Upper lobe of left lung (tissue), 6 donors: ENCODE measurements around the gene KIR2DL3. TPM values are rescaled to one million over a fixed set of nuclear protein-coding genes. Genes with fewer than 3 reads are reported as not detected.

ENCODE experiments used
- ATAC-seq, 2 donors: fragments of 200-7000 bp; cut with Tn5 transposase; one replicate each; pipeline ENCODE4 v1.9.1; 2022; ENCODE audit warnings: mild to moderate bottlenecking in 2 of 2, moderate library complexity in 2 of 2; ENCODE audit not compliant: low FRiP score in 2 of 2
- DNase-seq, 2 donors: peaks; one replicate each; pipeline ENCODE4 v3.0.0-alpha.2; 2019 to 2020
- H3K27ac ChIP-seq, 4 donors: fragments of 200-600 bp; sonication (generic); one replicate each; pipeline ENCODE4 v1.5.1; 2016 to 2019
- H3K27me3 ChIP-seq, 4 donors: fragments of 200-600 bp; sonication (generic); one replicate each; pipeline ENCODE4 v1.5.1; 2017 to 2019
- H3K36me3 ChIP-seq, 4 donors: fragments of 200-600 bp; sonication (generic); one replicate each; pipeline ENCODE4 v1.5.1; 2016 to 2019
- H3K4me1 ChIP-seq, 4 donors: fragments of 200-600 bp; sonication (generic); one replicate each; pipeline ENCODE4 v1.5.1; 2018 to 2019
- H3K4me3 ChIP-seq, 4 donors: fragments of 200-600 bp; sonication (generic); one replicate each; pipeline ENCODE4 v1.5.1; 2017 to 2019; ENCODE audit warnings: mild to moderate bottlenecking in 2 of 4, moderate library complexity in 1 of 4
- H3K9me3 ChIP-seq, 4 donors: fragments of 200-600 bp; sonication (generic); one replicate each; pipeline ENCODE4 v1.5.1; 2018 to 2019
- CTCF ChIP-seq, 6 experiments: fragments of 450-650 bp in 4 of 6; fragments of 200-600 bp in 2 of 6; sonication (generic) in 2 of 6; IDR thresholded peaks; one replicate each; pipeline ENCODE4 v1.5.1; 2016 to 2019; ENCODE audit warnings: antibody characterized with exemption in 6 of 6
- EP300 ChIP-seq, 4 donors: sonication (generic); formaldehyde crosslinking; IDR thresholded peaks; one replicate each; pipeline ENCODE4 v1.5.1; 2017; ENCODE audit warnings: antibody characterized with exemption in 4 of 4, control low read depth in 2 of 4
- POLR2A ChIP-seq, 4 donors: fragments of 450-650 bp; IDR thresholded peaks; one replicate each; pipeline ENCODE4 v1.5.1; 2016 to 2017; ENCODE audit warnings: antibody characterized with exemption in 4 of 4, mild to moderate bottlenecking in 2 of 4
- POLR2AphosphoS5 ChIP-seq, 2 donors: sonication (generic); formaldehyde crosslinking; IDR thresholded peaks; one replicate each; pipeline ENCODE4 v1.5.1; 2017; ENCODE audit warnings: antibody characterized with exemption in 2 of 2
- WGBS, 2 donors: methylation state at CpG; one replicate each; pipeline ENCODE4 v1.1.5; 2017 to 2018; 5-methylcytosine and 5-hydroxymethylcytosine counted together
- small RNA-seq, 4 donors: library from RNA; depleted of rRNA; stranded (forward); fragments of <200 nt; gene quantifications; one replicate each; pipeline ENCODE3, GENCODE V24; 2016
- total RNA-seq, 6 donors: library from RNA; depleted of rRNA in 4 of 6; stranded (reverse); fragments of >200 nt in 4 of 6; gene quantifications; one replicate each; pipeline versions ENCODE4 v1.1.0 to v1.2.1, GENCODE V29; 2016 to 2021
- donor health status: DM: no; HTN: no; CAD: no; lungs with moderate emphysema.
- donor health status: DM: no; HTN: yes; CAD: no; lungs with severe emphysema.

Gene KIR2DL3
- total RNA-seq, 6 donors from 2014 or later, result 0.17 to 0.69 (median 0.31) TPM; not detected in 2

DNA sequence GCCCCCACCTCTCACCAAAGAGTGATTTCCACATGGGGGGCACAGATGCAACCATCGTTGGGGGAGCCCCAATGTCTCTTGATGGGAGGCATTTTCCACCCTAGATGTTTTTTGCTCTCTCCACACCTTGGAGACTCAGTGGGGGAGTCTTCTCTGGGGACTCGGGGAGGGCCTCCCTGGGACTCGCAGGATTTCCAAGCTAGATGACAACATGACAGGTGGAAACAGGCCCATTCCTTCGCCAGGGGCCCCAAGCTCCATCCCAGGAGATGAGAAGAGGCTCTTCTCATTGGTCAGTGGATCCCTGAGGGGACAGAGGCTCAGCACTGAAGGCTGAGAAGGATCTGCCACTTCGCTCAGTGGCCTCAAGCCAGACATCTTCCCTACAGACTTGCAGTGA, 52.4 kb downstream of the KIR2DL3 start:
- Histone ChIP-seq H3K4me1 (peaks cover 0 to 5% (median 0%) of the 10 kb centered on the region in 4 donors), H3K36me3 (no peaks in the 10 kb centered on the region), H3K9me3 (no peaks in the 10 kb centered on the region), H3K27ac (no peak overlapping the region), H3K27me3 (no peaks in the 10 kb centered on the region), H3K4me3 (no peak overlapping the region)
- ATAC-seq, result no peak
- TF ChIP-seq POLR2AphosphoS5 (IDR thresholded peaks at IDR 0.05) (no peak), EP300 (IDR thresholded peaks at IDR 0.05) (no peak), POLR2A (IDR thresholded peaks at IDR 0.05) (no peak)
- DNase-seq, result no peak
- 77 to 80% methylated on average over 1 to 5 of the region's 5 CpGs for WGBS, 2 donors

DNA sequence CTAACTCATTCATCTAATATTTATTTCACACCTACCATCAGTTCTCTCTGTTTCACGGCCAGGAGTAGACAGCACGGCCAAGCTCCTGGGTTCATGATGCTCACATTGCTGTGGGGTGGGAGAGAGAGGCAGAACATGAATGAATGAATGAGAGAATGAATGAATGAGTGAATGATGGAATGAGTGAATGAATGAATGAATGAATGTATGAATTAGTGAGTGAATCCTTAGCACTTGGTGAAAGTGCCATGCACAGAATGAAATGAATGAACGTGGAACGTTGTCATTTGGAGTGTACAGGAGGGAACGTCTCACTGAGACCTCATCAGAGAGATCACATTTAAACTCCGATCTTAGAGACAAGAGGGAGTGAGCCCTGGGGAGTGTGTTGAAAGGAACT, 53.2 kb downstream of the KIR2DL3 start:
- ATAC-seq (no peak), DNase-seq (no peak)
- no peak overlapping the region for H3K27ac ChIP-seq
- H3K4me1 ChIP-seq, result peaks cover 0 to 5% (median 0%) of the 10 kb centered on the region in 4 donors
- 75 to 86% methylated on average over 6 of the region's 6 CpGs for WGBS, 2 donors
- H3K9me3 ChIP-seq, result no peaks in the 10 kb centered on the region
- TF ChIP-seq POLR2AphosphoS5 (IDR thresholded peaks at IDR 0.05), result no peak
- no peak for TF ChIP-seq EP300 (IDR thresholded peaks at IDR 0.05)
- TF ChIP-seq POLR2A (IDR thresholded peaks at IDR 0.05), result no peak
- TF ChIP-seq CTCF (IDR thresholded peaks at IDR 0.05), result no peak
- H3K36me3 ChIP-seq, result no peaks in the 10 kb centered on the region
- no peaks in the 10 kb centered on the region for H3K27me3 ChIP-seq
- H3K4me3 ChIP-seq, result no peak overlapping the region

DNA sequence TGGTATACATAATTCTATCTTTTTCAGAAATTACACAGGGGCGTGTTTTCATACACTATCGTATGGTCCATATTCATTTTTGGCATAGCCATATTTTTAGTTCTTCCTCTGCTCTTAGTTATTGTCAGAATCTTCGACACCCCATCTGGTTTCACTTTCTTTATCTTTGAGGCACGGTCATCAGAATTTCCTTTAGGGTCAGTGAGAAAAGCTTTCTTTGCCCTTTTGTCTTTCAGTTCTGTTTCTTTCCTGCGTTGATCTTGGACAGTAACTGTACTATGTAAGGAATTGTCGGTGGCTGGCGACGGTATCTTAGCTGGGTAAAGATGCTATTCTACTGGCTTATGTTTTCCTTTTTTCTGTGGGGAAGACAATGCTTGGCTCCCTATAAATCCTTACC, 54.5 kb downstream of the KIR2DL3 start:
- ATAC-seq (peak in 1 of 2 donors; percentile 42), DNase-seq (no peak)
- H3K4me3 ChIP-seq, result peak overlapping the region in 3 of 4 donors; percentile 11 to 38 (median 25)
- H3K4me1 ChIP-seq, result peaks cover 0 to 5% (median 0%) of the 10 kb centered on the region in 4 donors
- peak overlapping the region in 2 of 4 donors; percentile 34 to 46 for H3K27ac ChIP-seq
- no peaks in the 10 kb centered on the region for H3K9me3 ChIP-seq
- no peak for TF ChIP-seq EP300 (IDR thresholded peaks at IDR 0.05)
- TF ChIP-seq POLR2A (IDR thresholded peaks at IDR 0.05), result no peak
- TF ChIP-seq CTCF (IDR thresholded peaks at IDR 0.05), result no peak
- TF ChIP-seq POLR2AphosphoS5 (IDR thresholded peaks at IDR 0.05), result no peak
- H3K27me3 ChIP-seq, result no peaks in the 10 kb centered on the region
- H3K36me3 ChIP-seq, result no peaks in the 10 kb centered on the region
- WGBS, 2 donors, result 22 to 29% methylated on average over 8 of the region's 8 CpGs

DNA sequence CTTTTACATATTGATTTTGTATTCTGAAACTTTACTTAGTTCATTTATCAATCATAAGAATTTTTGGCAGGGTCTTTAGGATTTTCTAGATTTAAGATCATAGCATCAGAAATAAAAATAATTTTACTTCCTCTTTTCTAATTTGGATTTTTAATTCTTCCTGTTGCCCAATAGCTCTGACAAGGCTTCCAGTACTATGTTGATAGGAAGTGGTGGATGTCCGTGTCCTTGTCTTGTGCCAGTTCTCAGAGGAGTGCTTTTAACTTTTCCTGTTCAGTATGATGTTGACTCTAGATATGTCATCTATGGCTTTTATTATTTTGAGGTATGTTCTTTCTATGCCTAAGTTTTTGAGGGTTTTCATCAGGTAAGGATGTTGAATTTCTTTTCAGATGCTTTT, 57.4 kb downstream of the KIR2DL3 start:
- TF ChIP-seq EP300 (IDR thresholded peaks at IDR 0.05) (no peak), CTCF (IDR thresholded peaks at IDR 0.05) (no peak), POLR2AphosphoS5 (IDR thresholded peaks at IDR 0.05) (no peak), POLR2A (IDR thresholded peaks at IDR 0.05) (no peak)
- peak overlapping the region in 1 of 4 donors; percentile 11 for H3K27ac ChIP-seq
- H3K27me3 ChIP-seq, result no peaks in the 10 kb centered on the region
- WGBS, 2 donors, result 36% methylated on average over 1 of the region's 1 CpG
- peaks cover 0 to 5% (median 0%) of the 10 kb centered on the region in 4 donors for H3K4me1 ChIP-seq
- H3K9me3 ChIP-seq, result no peaks in the 10 kb centered on the region
- ATAC-seq (no peak), DNase-seq (no peak)
- no peak overlapping the region for H3K4me3 ChIP-seq
- H3K36me3 ChIP-seq, result no peaks in the 10 kb centered on the region

Small RNAs within 50 kb of the gene (small RNA-seq; reads per million reads assigned to genes)
- gene AC245128.2 (0 reads per million in 4 donors), gene KIR3DP1 (0 reads per million in 4 donors)

Other genes with a start within 250 kb of the KIR2DL3 start
- gene LAIR2, start 235.7 kb upstream of the KIR2DL3 start, total RNA-seq, result not detected
- gene LILRA2, start 164.7 kb upstream of the KIR2DL3 start, total RNA-seq, result 10 to 100 TPM in 2 of 6 donors, 1 to 10 TPM in 2, under 1 TPM in 2; 0.78 to 38.4 (median 7.6) TPM
- gene LILRA1, start 144.9 kb upstream of the KIR2DL3 start, total RNA-seq, result 10 to 100 TPM in 1 of 6 donors, 1 to 10 TPM in 3, under 1 TPM in 2; 0.69 to 14.5 (median 4.0) TPM
- gene LILRB1, start 108.0 kb upstream of the KIR2DL3 start, total RNA-seq, result 10 to 100 TPM in 4 of 6 donors, 1 to 10 TPM in 2; 4.0 to 47.1 (median 16.7) TPM
- gene LILRB4, start 75.5 kb upstream of the KIR2DL3 start, total RNA-seq, result 10 to 100 TPM in 4 of 6 donors, 1 to 10 TPM in 2; 3.8 to 55.5 (median 24.9) TPM
- gene KIR3DL3, start 14.1 kb upstream of the KIR2DL3 start, total RNA-seq, result not detected
- gene KIR2DL1, start 31.3 kb downstream of the KIR2DL3 start, total RNA-seq, result under 1 TPM in 3 of 6 donors, not detected in 3; 0.23 to 0.37 (median 0.30) TPM
- 1 to 10 TPM in 1 of 6 donors, under 1 TPM in 4, not detected in 1; 0.20 to 1.3 (median 0.46) TPM for gene KIR2DL4, start 65.1 kb downstream of the KIR2DL3 start, total RNA-seq
- under 1 TPM in 3 of 6 donors, not detected in 3; 0.15 to 0.88 (median 0.20) TPM for gene KIR3DL1, start 78.0 kb downstream of the KIR2DL3 start, total RNA-seq
- gene KIR2DS4, start 94.2 kb downstream of the KIR2DL3 start, total RNA-seq, result under 1 TPM in 3 of 6 donors, not detected in 3; 0.27 to 0.61 (median 0.37) TPM
- under 1 TPM in 4 of 6 donors, not detected in 2; 0.20 to 0.55 (median 0.41) TPM for gene KIR3DL2, start 111.9 kb downstream of the KIR2DL3 start, total RNA-seq
- gene FCAR, start 135.7 kb downstream of the KIR2DL3 start, total RNA-seq, result 10 to 100 TPM in 1 of 6 donors, 1 to 10 TPM in 4, not detected in 1; 2.5 to 14.4 (median 6.9) TPM
- gene NCR1, start 167.6 kb downstream of the KIR2DL3 start, total RNA-seq, result 1 to 10 TPM in 5 of 6 donors, under 1 TPM in 1; 0.89 to 4.2 (median 2.2) TPM
- gene NLRP7, start 209.0 kb downstream of the KIR2DL3 start, total RNA-seq, result under 1 TPM in 1 of 6 donors, not detected in 5; 0.07 TPM
- 10 to 100 TPM; 10.8 to 23.5 (median 18.8) TPM for gene NLRP2, start 227.9 kb downstream of the KIR2DL3 start, total RNA-seq